SU-DHL-6 (cell line): Measurements from ENCODE around the gene CCDC77.

ENCODE experiments used
- H2AFZ ChIP-seq: fragments of 200-600 bp; sonication (generic); 2 replicates; pipeline ENCODE4 v1.6.1; 2014; ENCODE audit warnings: low read depth, mild to moderate bottlenecking, moderate library complexity, mixed read lengths, antibody characterized with exemption, low read length; ENCODE audit not compliant: severe bottlenecking
- H3F3A ChIP-seq: fragments of 200-600 bp; shearing (Covaris generic); 2 replicates; pipeline ENCODE4 v1.6.0; 2016; ENCODE audit warnings: antibody characterized with exemption, mild to moderate bottlenecking; ENCODE audit not compliant: insufficient read depth
- H3K27ac ChIP-seq: fragments of 200-600 bp; sonication (generic); 2 replicates; pipeline ENCODE4 v1.5.1; 2016; ENCODE audit warnings: low read depth, mild to moderate bottlenecking, low read length, moderate library complexity, mixed read lengths
- H3K27me3 ChIP-seq: fragments of 200-600 bp; sonication (generic), shearing (Covaris generic); 2 replicates; pipeline ENCODE4 v1.6.0; 2014; ENCODE audit warnings: mild to moderate bottlenecking, low read length
- H3K36me3 ChIP-seq: fragments of 200-600 bp; sonication (generic); 2 replicates; pipeline ENCODE4 v1.6.1; 2014; ENCODE audit warnings: mild to moderate bottlenecking, low read length, mixed read lengths
- H3K4me2 ChIP-seq: fragments of 300-600, 200-600 bp; shearing (Covaris generic), sonication (generic); 2 replicates; pipeline ENCODE4 v1.6.0; 2014; ENCODE audit warnings: low read length, low read depth, mild to moderate bottlenecking; ENCODE audit not compliant: poor library complexity, severe bottlenecking
- H3K4me3 ChIP-seq: fragments of 200-600 bp; sonication (generic); 2 replicates; pipeline ENCODE4 v1.5.1; 2014; ENCODE audit warnings: antibody characterized with exemption, low read length, mild to moderate bottlenecking, mixed read lengths; ENCODE audit not compliant: insufficient read depth, poor library complexity, severe bottlenecking
- H3K79me2 ChIP-seq: fragments of 200-600 bp; sonication (generic); 2 replicates; pipeline ENCODE4 v1.6.1; 2014; ENCODE audit warnings: mild to moderate bottlenecking, low read length, moderate library complexity; ENCODE audit not compliant: insufficient read depth
- H3K9ac ChIP-seq: fragments of 200-600 bp; sonication (generic); 2 replicates; pipeline ENCODE4 v1.7.0; 2014; ENCODE audit warnings: mild to moderate bottlenecking, low read length
- H3K9me2 ChIP-seq: fragments of 200-600 bp; sonication (generic); replicated peaks from 2 replicates; pipeline ENCODE4 v1.6.1; 2014; ENCODE audit warnings: low read length; ENCODE audit not compliant: insufficient read depth
- H3K9me3 ChIP-seq: fragments of 200-600 bp; sonication (generic); 2 replicates; pipeline ENCODE4 v1.6.1; 2014; ENCODE audit warnings: low read length, mixed read lengths; ENCODE audit not compliant: insufficient read depth
- H4K20me1 ChIP-seq: fragments of 200-600 bp; sonication (generic); 2 replicates; pipeline ENCODE4 v1.6.1; 2014; ENCODE audit warnings: low read depth, mild to moderate bottlenecking, antibody characterized with exemption, low read length, moderate library complexity, mixed read lengths
- CTCF ChIP-seq: fragments of 200-600 bp; sonication (generic); IDR thresholded peaks from one replicate; pipeline ENCODE4 v1.5.1; 2017; ENCODE audit warnings: antibody characterized with exemption, mild to moderate bottlenecking, low read length, moderate library complexity; ENCODE audit not compliant: insufficient read depth, poor library complexity, severe bottlenecking
- EZH2phosphoT487 ChIP-seq: fragments of 200-600 bp; sonication (generic), shearing (Covaris generic); conservative IDR thresholded peaks from 2 replicates; pipeline ENCODE4 v1.6.1; 2018; ENCODE audit warnings: mild to moderate bottlenecking, antibody characterized with exemption, low read length, moderate library complexity, mixed read lengths

The CCDC77 gene

GRCh38 chr12:452667-453210 lies 51.3 kb downstream of the CCDC77 start:
- H3K36me3 ChIP-seq: no peaks in the 10 kb centered on the region
- peaks cover 7% of the 10 kb centered on the region; the same call in 1 of the 2 replicates for H3F3A ChIP-seq
- no peak overlapping the region for H3K9ac ChIP-seq
- H3K27ac ChIP-seq: no peak overlapping the region
- TF ChIP-seq EZH2phosphoT487 (no peak), CTCF (no peak)
- no peak overlapping the region for H2AFZ ChIP-seq
- H3K4me2 ChIP-seq: no peak overlapping the region
- H3K9me2 ChIP-seq: no peaks in the 10 kb centered on the region
- no peaks in the 10 kb centered on the region for H3K9me3 ChIP-seq
- no peaks in the 10 kb centered on the region for H3K79me2 ChIP-seq
- no peaks in the 10 kb centered on the region for H3K27me3 ChIP-seq
- H4K20me1 ChIP-seq: no peaks in the 10 kb centered on the region
- no peak overlapping the region for H3K4me3 ChIP-seq

- TF ChIP-seq CTCF: no peak
- TF ChIP-seq EZH2phosphoT487: no peak
- Histone ChIP-seq H4K20me1 (no peaks in the 10 kb centered on the region), H3K27ac (no peak overlapping the region), H3K9me3 (no peaks in the 10 kb centered on the region), H3K27me3 (no peaks in the 10 kb centered on the region), H3K4me2 (no peak overlapping the region), H2AFZ (no peak overlapping the region), H3K79me2 (no peaks in the 10 kb centered on the region), H3K9me2 (no peaks in the 10 kb centered on the region), H3K36me3 (no peaks in the 10 kb centered on the region), H3K4me3 (no peak overlapping the region), H3K9ac (no peak overlapping the region), H3F3A (peaks cover 7% of the 10 kb centered on the region; the same call in 1 of the 2 replicates)
Observed at GRCh38 chr12:454833-455232, 53.4 kb downstream of the CCDC77 start.

- no peak overlapping the region for H2AFZ ChIP-seq
- TF ChIP-seq CTCF (no peak), EZH2phosphoT487 (no peak)
- no peaks in the 10 kb centered on the region for H3K9me3 ChIP-seq
- H3K27ac ChIP-seq: no peak overlapping the region
- no peaks in the 10 kb centered on the region for H3K27me3 ChIP-seq
- H3K4me3 ChIP-seq: no peak overlapping the region
- H3K4me2 ChIP-seq: no peak overlapping the region
- H4K20me1 ChIP-seq: no peaks in the 10 kb centered on the region
- no peaks in the 10 kb centered on the region for H3K9me2 ChIP-seq
- no peak overlapping the region for H3K9ac ChIP-seq
- peaks cover 7% of the 10 kb centered on the region; the same call in 1 of the 2 replicates for H3F3A ChIP-seq
- no peaks in the 10 kb centered on the region for H3K36me3 ChIP-seq
- H3K79me2 ChIP-seq: no peaks in the 10 kb centered on the region
Observed at GRCh38 chr12:455821-456220, 54.4 kb downstream of the CCDC77 start.
